ENCODE results near the gene CHI3L1. TPM values are rescaled to one million over a fixed set of nuclear protein-coding genes. Genes with fewer than 3 reads are reported as not detected.
A peak's percentile ranks its signal among the peaks of the same experiment; 100 is the strongest.

CHI3L1 gene
- total RNA-seq, 2 experiments from 2014 or later: not detected

- no peak overlapping the region for H3K4me3 Mint-ChIP-seq
- no peaks in the 10 kb centered on the region for H3K36me3 Mint-ChIP-seq (ENCODE audit: low read depth)
- peaks cover 16% of the 10 kb centered on the region for H3K27me3 Mint-ChIP-seq
- H3K9me3 Mint-ChIP-seq: no peaks in the 10 kb centered on the region
- DNase-seq: peak; percentile 55
- ChIA-PET POLR2A (interaction anchor here (1.1 kb wide), 2 partner anchors 21 to 175 kb away, joined by 3 to 4 read pairs; no protein-coding TSS in a partner anchor), CTCF (interaction anchor here (0.6 to 5.9 kb wide), 24 partner anchors 9 to 946 kb away, joined by 3 to 105 read pairs (median 4); partner anchors contain the start of genes CHI3L1 and MYOG)
- H3K27ac Mint-ChIP-seq: no peak overlapping the region
- no peaks in the 10 kb centered on the region for H3K4me1 Mint-ChIP-seq
Observed at GRCh38 chr1:203216274-203217138, 30.0 kb upstream of the CHI3L1 start.

- Mint-ChIP-seq H3K36me3 (ENCODE audit: low read depth) (no peaks in the 10 kb centered on the region), H3K27me3 (peaks cover 18% of the 10 kb centered on the region), H3K27ac (no peak overlapping the region), H3K9me3 (no peaks in the 10 kb centered on the region), H3K4me3 (no peak overlapping the region), H3K4me1 (no peaks in the 10 kb centered on the region)
- ChIA-PET POLR2A (interaction anchor here (1.1 kb wide), 1 partner anchor 174 kb away, joined by 4 read pairs; no protein-coding TSS in a partner anchor), CTCF (interaction anchor here (0.9 to 5.9 kb wide), 22 partner anchors 8 to 291 kb away, joined by 3 to 105 read pairs (median 5); partner anchors contain the start of gene MYOG)
- DNase-seq: no peak
Observed at GRCh38 chr1:203215573-203215972, 29.1 kb upstream of the CHI3L1 start.

- ChIA-PET CTCF (interaction anchor here (0.6 to 5.9 kb wide), 7 partner anchors 11 to 292 kb away, joined by 3 to 105 read pairs (median 7); no protein-coding TSS in a partner anchor), POLR2A (interaction anchor here (0.6 kb wide), 1 partner anchor 779 kb away, joined by 3 read pairs; no protein-coding TSS in a partner anchor)
- no peak for DNase-seq
- Mint-ChIP-seq H3K27me3 (peaks cover 17% of the 10 kb centered on the region), H3K36me3 (ENCODE audit: low read depth) (no peaks in the 10 kb centered on the region), H3K27ac (no peak overlapping the region), H3K4me1 (no peaks in the 10 kb centered on the region), H3K9me3 (no peaks in the 10 kb centered on the region), H3K4me3 (no peak overlapping the region)
Observed at GRCh38 chr1:203214871-203215270, 28.4 kb upstream of the CHI3L1 start.

- Mint-ChIP-seq H3K4me1 (no peaks in the 10 kb centered on the region), H3K27me3 (peaks cover 17% of the 10 kb centered on the region), H3K9me3 (no peaks in the 10 kb centered on the region), H3K36me3 (ENCODE audit: low read depth) (no peaks in the 10 kb centered on the region), H3K4me3 (no peak overlapping the region), H3K27ac (no peak overlapping the region)
- no peak for DNase-seq
- CTCF ChIA-PET: no interaction called here
- POLR2A ChIA-PET: no interaction called here
Observed at GRCh38 chr1:203213126-203213525, 26.6 kb upstream of the CHI3L1 start.

- DNase-seq: no peak
- no peaks in the 10 kb centered on the region for H3K36me3 Mint-ChIP-seq (ENCODE audit: low read depth)
- H3K4me1 Mint-ChIP-seq: peaks cover 1% of the 10 kb centered on the region
- POLR2A ChIA-PET: no interaction called here
- H3K27me3 Mint-ChIP-seq: peaks cover 19% of the 10 kb centered on the region
- CTCF ChIA-PET: interaction anchor here (1.2 to 1.4 kb wide), 2 partner anchors 40 to 172 kb away, joined by 4 to 5 read pairs; no protein-coding TSS in a partner anchor
- no peaks in the 10 kb centered on the region for H3K9me3 Mint-ChIP-seq
- no peak overlapping the region for H3K4me3 Mint-ChIP-seq
- no peak overlapping the region for H3K27ac Mint-ChIP-seq
Observed at GRCh38 chr1:203211812-203212211, 25.3 kb upstream of the CHI3L1 start.

- peaks cover 1% of the 10 kb centered on the region for H3K4me1 Mint-ChIP-seq
- H3K27me3 Mint-ChIP-seq: peaks cover 15% of the 10 kb centered on the region
- H3K27ac Mint-ChIP-seq: no peak overlapping the region
- H3K9me3 Mint-ChIP-seq: no peaks in the 10 kb centered on the region
- CTCF ChIA-PET: interaction anchor here (1.2 to 1.4 kb wide), 2 partner anchors 39 to 172 kb away, joined by 4 to 5 read pairs; no protein-coding TSS in a partner anchor
- no peak for DNase-seq
- H3K36me3 Mint-ChIP-seq (ENCODE audit: low read depth): no peaks in the 10 kb centered on the region
- POLR2A ChIA-PET: no interaction called here
- H3K4me3 Mint-ChIP-seq: no peak overlapping the region
Observed at GRCh38 chr1:203210988-203211387, 24.5 kb upstream of the CHI3L1 start.

- Mint-ChIP-seq H3K9me3 (no peaks in the 10 kb centered on the region), H3K27me3 (peaks cover 15% of the 10 kb centered on the region), H3K27ac (no peak overlapping the region), H3K4me3 (no peak overlapping the region), H3K4me1 (peaks cover 1% of the 10 kb centered on the region), H3K36me3 (ENCODE audit: low read depth) (no peaks in the 10 kb centered on the region)
- DNase-seq: no peak
- POLR2A ChIA-PET: no interaction called here
- CTCF ChIA-PET: interaction anchor here (1.4 kb wide), 1 partner anchor 171 kb away, joined by 5 read pairs; no protein-coding TSS in a partner anchor
Observed at GRCh38 chr1:203210350-203210749, 23.8 kb upstream of the CHI3L1 start.

- ChIA-PET POLR2A (no interaction called here), CTCF (interaction anchor here (2.5 kb wide), 1 partner anchor 8 kb away, joined by 8 read pairs; no protein-coding TSS in a partner anchor)
- no peaks in the 10 kb centered on the region for H3K9me3 Mint-ChIP-seq
Observed at GRCh38 chr1:203208181-203208580, 21.7 kb upstream of the CHI3L1 start.

GRCh38 chr1:203207751-203208150, 21.2 kb upstream of the CHI3L1 start:
- H3K27me3 Mint-ChIP-seq: peaks cover 17% of the 10 kb centered on the region
- no peaks in the 10 kb centered on the region for H3K9me3 Mint-ChIP-seq
- DNase-seq: no peak
- H3K27ac Mint-ChIP-seq: no peak overlapping the region
- ChIA-PET POLR2A (no interaction called here), CTCF (interaction anchor here (2.5 kb wide), 1 partner anchor 8 kb away, joined by 8 read pairs; no protein-coding TSS in a partner anchor)
- H3K36me3 Mint-ChIP-seq (ENCODE audit: low read depth): no peaks in the 10 kb centered on the region
- no peak overlapping the region for H3K4me3 Mint-ChIP-seq
- H3K4me1 Mint-ChIP-seq: peaks cover 1% of the 10 kb centered on the region

More at GRCh38 chr1:203208181-203208580, 21.7 kb upstream of the CHI3L1 start:
- Mint-ChIP-seq H3K27ac (no peak overlapping the region), H3K27me3 (peaks cover 15% of the 10 kb centered on the region), H3K4me3 (no peak overlapping the region), H3K36me3 (ENCODE audit: low read depth) (no peaks in the 10 kb centered on the region), H3K4me1 (peaks cover 1% of the 10 kb centered on the region)
- no peak for DNase-seq

- no peak overlapping the region for H3K4me3 Mint-ChIP-seq
- CTCF ChIA-PET: interaction anchor here (2.5 kb wide), 1 partner anchor 10 kb away, joined by 8 read pairs; no protein-coding TSS in a partner anchor
Observed at GRCh38 chr1:203206129-203206687, 19.7 kb upstream of the CHI3L1 start.

GRCh38 chr1:203204756-203205155, 18.3 kb upstream of the CHI3L1 start:
- H3K9me3 Mint-ChIP-seq: no peaks in the 10 kb centered on the region
- peaks cover 29% of the 10 kb centered on the region for H3K27me3 Mint-ChIP-seq
- no peak for DNase-seq
- no peaks in the 10 kb centered on the region for H3K36me3 Mint-ChIP-seq (ENCODE audit: low read depth)
- ChIA-PET POLR2A (no interaction called here), CTCF (no interaction called here)
- peaks cover 1% of the 10 kb centered on the region for H3K4me1 Mint-ChIP-seq
- no peak overlapping the region for H3K27ac Mint-ChIP-seq
- no peak overlapping the region for H3K4me3 Mint-ChIP-seq

More at GRCh38 chr1:203206129-203206687, 19.7 kb upstream of the CHI3L1 start:
- H3K9me3 Mint-ChIP-seq: no peaks in the 10 kb centered on the region
- peaks cover 23% of the 10 kb centered on the region for H3K27me3 Mint-ChIP-seq
- H3K4me1 Mint-ChIP-seq: peaks cover 1% of the 10 kb centered on the region
- H3K27ac Mint-ChIP-seq: no peak overlapping the region
- H3K36me3 Mint-ChIP-seq (ENCODE audit: low read depth): no peaks in the 10 kb centered on the region
- POLR2A ChIA-PET: no interaction called here
- no peak for DNase-seq

GRCh38 chr1:203202431-203203245, 16.1 kb upstream of the CHI3L1 start:
- Mint-ChIP-seq H3K27me3 (peaks cover 30% of the 10 kb centered on the region), H3K36me3 (ENCODE audit: low read depth) (no peaks in the 10 kb centered on the region), H3K4me3 (no peak overlapping the region), H3K4me1 (peaks cover 1% of the 10 kb centered on the region), H3K27ac (no peak overlapping the region), H3K9me3 (no peaks in the 10 kb centered on the region)
- ChIA-PET CTCF (interaction anchor here (1.6 kb wide), 1 partner anchor 13 kb away, joined by 7 read pairs; no protein-coding TSS in a partner anchor), POLR2A (no interaction called here)
- no peak for DNase-seq

All from activated CD4-positive, alpha-beta memory T cell treated with anti-CD3 and anti-CD28 coated beads, Interleukin-2, amount 10 ng/mL, durations not matched to agents 7 days and 5 days (primary cell).